Right renal cortex interstitium (tissue), 3 donors: ENCODE results near the gene GLRB. TPM values are rescaled to one million over a fixed set of nuclear protein-coding genes. Genes with fewer than 3 reads are reported as not detected.

Experiments used
- polyA plus RNA-seq, 3 donors: library from polyadenylated mRNA; unstranded; fragments of 120-200 nt; gene quantifications; one replicate each; pipeline ENCODE4 v1.2.1, GENCODE V29; 2013; ENCODE audit not compliant: insufficient read length in 3 of 3

Gene GLRB
- polyA plus RNA-seq, 3 donors, result 13.8 to 14.8 (median 14.2) TPM

Other genes starting within 250 kb of the GLRB start
- gene PDGFC, start 104.4 kb upstream of the GLRB start, polyA plus RNA-seq, result 10 to 100 TPM; 75.1 to 88.7 (median 84.1) TPM
- 1 to 10 TPM; 1.0 to 1.7 (median 1.1) TPM for gene GRIA2, start 144.6 kb downstream of the GLRB start, polyA plus RNA-seq